OCI-LY1 (cell line): Measurements from ENCODE around the gene CNTNAP5.

Source experiments
- H2AFZ ChIP-seq: fragments of 200-600 bp; sonication (generic), shearing (Covaris generic); 2 replicates; pipeline ENCODE4 v1.6.0; 2014; ENCODE audit warnings: antibody characterized with exemption, mild to moderate bottlenecking, low read length
- H3F3A ChIP-seq: fragments of 200-600 bp; sonication (generic), shearing (Covaris generic); 2 replicates; pipeline ENCODE4 v1.6.0; 2014; ENCODE audit warnings: mild to moderate bottlenecking, antibody characterized with exemption, low read length, moderate library complexity; ENCODE audit not compliant: insufficient read depth
- H3K27ac ChIP-seq: fragments of 200-600 bp; sonication (generic); 2 replicates; pipeline ENCODE4 v1.5.1; 2014; ENCODE audit warnings: low read length, mixed run types, mild to moderate bottlenecking, low read depth; ENCODE audit not compliant: poor library complexity, severe bottlenecking
- H3K27me3 ChIP-seq: fragments of 200-600 bp; sonication (generic); 2 replicates; pipeline ENCODE4 v1.6.0; 2014; ENCODE audit warnings: antibody characterized with exemption, mild to moderate bottlenecking, low read length, moderate library complexity; ENCODE audit not compliant: insufficient read depth
- H3K36me3 ChIP-seq: fragments of 200-600 bp; sonication (generic); 2 replicates; pipeline ENCODE4 v1.6.1; 2014; ENCODE audit warnings: mild to moderate bottlenecking, antibody characterized with exemption, low read length, moderate library complexity, mixed read lengths; ENCODE audit not compliant: insufficient read depth
- H3K4me1 ChIP-seq: fragments of 200-600 bp; sonication (generic); 2 replicates; pipeline ENCODE4 v1.5.1; 2014; ENCODE audit warnings: mild to moderate bottlenecking, low read length, moderate library complexity; ENCODE audit not compliant: insufficient read depth, severe bottlenecking
- H3K4me2 ChIP-seq: fragments of 200-600 bp; sonication (generic), shearing (Covaris generic); 2 replicates; pipeline ENCODE4 v1.6.1; 2014; ENCODE audit warnings: low read length
- H3K4me3 ChIP-seq: fragments of 200-600 bp; sonication (generic); 2 replicates; pipeline ENCODE4 v1.5.1; 2014; ENCODE audit warnings: low read length, low read depth, mild to moderate bottlenecking, mixed read lengths; ENCODE audit not compliant: poor library complexity, severe bottlenecking
- H3K79me2 ChIP-seq: fragments of 200-600 bp; shearing (Covaris generic); 2 replicates; pipeline ENCODE4 v1.6.1; 2016; ENCODE audit warnings: mixed run types, low read length, mixed read lengths; ENCODE audit not compliant: insufficient read depth
- H3K9ac ChIP-seq: fragments of 200-600 bp; sonication (generic), shearing (Covaris generic); 2 replicates; pipeline ENCODE4 v1.6.1; 2014; ENCODE audit warnings: mild to moderate bottlenecking, low read length, mixed read lengths
- H3K9me2 ChIP-seq: fragments of 200-600 bp; sonication (generic), shearing (Covaris generic); 2 replicates; pipeline ENCODE4 v1.6.1; 2014; ENCODE audit warnings: low read depth, mild to moderate bottlenecking, low read length, mixed read lengths
- H3K9me3 ChIP-seq: fragments of 200-600 bp; shearing (Covaris generic); 2 replicates; pipeline ENCODE4 v1.6.1; 2014; ENCODE audit warnings: low read length, mixed read lengths
- H4K20me1 ChIP-seq: fragments of 200-600 bp; sonication (generic), shearing (Covaris generic); 2 replicates; pipeline ENCODE4 v1.6.0; 2016; ENCODE audit warnings: mild to moderate bottlenecking, low read length; ENCODE audit not compliant: insufficient read depth
- CTCF ChIP-seq: fragments of 200-600 bp; sonication (generic), shearing (Covaris generic); IDR thresholded peaks from 2 replicates; pipeline ENCODE4 v1.5.1; 2017; ENCODE audit warnings: mild to moderate bottlenecking, antibody characterized with exemption, low read length, moderate library complexity, mixed read lengths
- EZH2 ChIP-seq: fragments of 200-600 bp; sonication (generic), shearing (Covaris generic); IDR thresholded peaks from 2 replicates; pipeline ENCODE4 v1.8.0; 2017; ENCODE audit warnings: borderline replicate concordance, mixed run types, mild to moderate bottlenecking, antibody characterized with exemption, low read length, moderate library complexity, mixed read lengths

The CNTNAP5 gene

GRCh38 chr2:124524155-124524915, 499.2 kb downstream of the CNTNAP5 start:
- no peak overlapping the region for H3K4me3 ChIP-seq
- H3K9me3 ChIP-seq, result no peaks in the 10 kb centered on the region
- H3K27me3 ChIP-seq, result no peaks in the 10 kb centered on the region
- no peaks in the 10 kb centered on the region for H3K4me1 ChIP-seq
- no peak overlapping the region for H3K4me2 ChIP-seq
- H3K79me2 ChIP-seq, result no peaks in the 10 kb centered on the region
- H3K9ac ChIP-seq, result no peak overlapping the region
- H3K9me2 ChIP-seq, result no peaks in the 10 kb centered on the region
- TF ChIP-seq EZH2 (no peak), CTCF (no peak)
- no peaks in the 10 kb centered on the region for H3F3A ChIP-seq
- no peaks in the 10 kb centered on the region for H3K36me3 ChIP-seq
- H2AFZ ChIP-seq, result no peak overlapping the region
- H4K20me1 ChIP-seq, result no peaks in the 10 kb centered on the region
- no peak overlapping the region for H3K27ac ChIP-seq

- Histone ChIP-seq H3K27ac (no peak overlapping the region), H3K4me2 (no peak overlapping the region), H3K4me3 (no peak overlapping the region), H3K36me3 (no peaks in the 10 kb centered on the region), H3K4me1 (no peaks in the 10 kb centered on the region), H3K9me3 (no peaks in the 10 kb centered on the region), H3K27me3 (no peaks in the 10 kb centered on the region), H2AFZ (no peak overlapping the region), H3F3A (no peaks in the 10 kb centered on the region), H3K9me2 (no peaks in the 10 kb centered on the region), H3K9ac (no peak overlapping the region), H4K20me1 (no peaks in the 10 kb centered on the region), H3K79me2 (no peaks in the 10 kb centered on the region)
- TF ChIP-seq CTCF (no peak), EZH2 (no peak)
Observed at GRCh38 chr2:124526221-124526620, 501.1 kb downstream of the CNTNAP5 start.

- Histone ChIP-seq H3K4me2 (no peak overlapping the region), H3K9ac (no peak overlapping the region), H3K79me2 (no peaks in the 10 kb centered on the region), H3K36me3 (no peaks in the 10 kb centered on the region), H2AFZ (no peak overlapping the region), H3K4me3 (no peak overlapping the region), H3K4me1 (no peaks in the 10 kb centered on the region), H3K27me3 (no peaks in the 10 kb centered on the region), H3K27ac (no peak overlapping the region), H3K9me3 (no peaks in the 10 kb centered on the region), H3F3A (no peaks in the 10 kb centered on the region), H4K20me1 (no peaks in the 10 kb centered on the region), H3K9me2 (no peaks in the 10 kb centered on the region)
- TF ChIP-seq EZH2 (no peak), CTCF (no peak)
Observed at GRCh38 chr2:124530203-124530602, 505.1 kb downstream of the CNTNAP5 start.
